Measurements from ENCODE around the gene FOXL3.

FOXL3 gene

GRCh38 chr7:266851-267840 lies 22.8 kb upstream of the FOXL3 start:
- Histone ChIP-seq H3K9me2 (replicated peaks; ENCODE audit: insufficient read depth, low read length) (no peaks in the 10 kb centered on the region), H3K9me3 (ENCODE audit: insufficient read depth, low read length) (peaks cover 10% of the 10 kb centered on the region; the same call in 1 of the 2 replicates), H3K27ac (ENCODE audit: low read depth, low read length) (no peak overlapping the region), H3F3A (ENCODE audit: insufficient read depth) (peaks cover 3% of the 10 kb centered on the region; the same call in 1 of the 2 replicates), H3K79me2 (ENCODE audit: insufficient read depth, low read length) (no peaks in the 10 kb centered on the region), H2AFZ (ENCODE audit: low read depth, low read length, severe bottlenecking) (no peak overlapping the region), H4K20me1 (ENCODE audit: low read depth, low read length) (no peaks in the 10 kb centered on the region), H3K9ac (ENCODE audit: low read length) (no peak overlapping the region), H3K4me3 (ENCODE audit: insufficient read depth, low read length, poor library complexity, severe bottlenecking) (no peak overlapping the region), H3K27me3 (ENCODE audit: low read length) (no peaks in the 10 kb centered on the region), H3K36me3 (ENCODE audit: low read length) (no peaks in the 10 kb centered on the region), H3K4me2 (ENCODE audit: low read depth, low read length, poor library complexity, severe bottlenecking) (no peak overlapping the region)
- TF ChIP-seq EZH2phosphoT487 (conservative IDR thresholded peaks at IDR 0.05; ENCODE audit: low read length) (no peak), CTCF (IDR thresholded peaks at IDR 0.05; ENCODE audit: insufficient read depth, low read length, poor library complexity, severe bottlenecking) (no peak)

GRCh38 chr7:268991-269390 lies 21.0 kb upstream of the FOXL3 start:
- no peaks in the 10 kb centered on the region for H3K9me2 ChIP-seq (replicated peaks; ENCODE audit: insufficient read depth, low read length)
- H3K9ac ChIP-seq (ENCODE audit: low read length), result no peak overlapping the region
- H3K4me2 ChIP-seq (ENCODE audit: low read depth, low read length, poor library complexity, severe bottlenecking), result no peak overlapping the region
- no peak overlapping the region for H2AFZ ChIP-seq (ENCODE audit: low read depth, low read length, severe bottlenecking)
- H3K79me2 ChIP-seq (ENCODE audit: insufficient read depth, low read length), result no peaks in the 10 kb centered on the region
- H3K36me3 ChIP-seq (ENCODE audit: low read length), result no peaks in the 10 kb centered on the region
- 0 out of 2 replicates have a peak, but pooled peaks cover 3% of the 10 kb centered on the region for H3K9me3 ChIP-seq (ENCODE audit: insufficient read depth, low read length)
- no peak overlapping the region for H3K27ac ChIP-seq (ENCODE audit: low read depth, low read length)
- no peaks in the 10 kb centered on the region for H4K20me1 ChIP-seq (ENCODE audit: low read depth, low read length)
- no peak overlapping the region for H3K4me3 ChIP-seq (ENCODE audit: insufficient read depth, low read length, poor library complexity, severe bottlenecking)
- H3F3A ChIP-seq (ENCODE audit: insufficient read depth), result peaks cover 3% of the 10 kb centered on the region; the same call in 1 of the 2 replicates
- H3K27me3 ChIP-seq (ENCODE audit: low read length), result no peaks in the 10 kb centered on the region
- no peak for TF ChIP-seq EZH2phosphoT487 (conservative IDR thresholded peaks at IDR 0.05; ENCODE audit: low read length)
- no peak for TF ChIP-seq CTCF (IDR thresholded peaks at IDR 0.05; ENCODE audit: insufficient read depth, low read length, poor library complexity, severe bottlenecking)

DNA sequence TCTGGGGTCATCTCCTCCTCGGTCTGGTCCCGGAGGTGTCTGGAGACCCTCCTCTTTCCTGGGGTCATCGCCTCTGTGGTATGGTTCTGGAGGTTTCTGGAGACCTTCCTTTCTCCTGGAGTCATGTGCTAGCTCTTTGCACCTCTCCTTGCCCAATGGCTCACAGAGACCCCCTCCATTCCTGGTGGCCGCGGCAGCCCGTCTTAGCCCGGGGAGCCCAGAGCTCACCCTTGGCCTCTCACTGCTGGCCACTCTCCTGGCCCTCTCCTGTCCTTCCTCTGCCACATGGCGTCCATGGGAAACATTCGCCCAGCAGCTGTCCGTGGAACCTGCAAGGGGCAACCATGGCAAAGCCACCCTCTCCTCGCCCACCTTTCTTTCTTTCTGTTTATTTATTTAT lies 20.2 kb upstream of the FOXL3 start:
- no peak overlapping the region for H3K4me3 ChIP-seq (ENCODE audit: insufficient read depth, low read length, poor library complexity, severe bottlenecking)
- H3K27ac ChIP-seq (ENCODE audit: low read depth, low read length), result no peak overlapping the region
- H3K79me2 ChIP-seq (ENCODE audit: insufficient read depth, low read length), result no peaks in the 10 kb centered on the region
- no peaks in the 10 kb centered on the region for H3K9me3 ChIP-seq (ENCODE audit: insufficient read depth, low read length)
- no peaks in the 10 kb centered on the region for H3F3A ChIP-seq (ENCODE audit: insufficient read depth)
- H3K9ac ChIP-seq (ENCODE audit: low read length), result no peak overlapping the region
- no peak overlapping the region for H2AFZ ChIP-seq (ENCODE audit: low read depth, low read length, severe bottlenecking)
- no peak for TF ChIP-seq EZH2phosphoT487 (conservative IDR thresholded peaks at IDR 0.05; ENCODE audit: low read length)
- TF ChIP-seq CTCF (IDR thresholded peaks at IDR 0.05; ENCODE audit: insufficient read depth, low read length, poor library complexity, severe bottlenecking), result no peak
- H3K36me3 ChIP-seq (ENCODE audit: low read length), result no peaks in the 10 kb centered on the region
- no peak overlapping the region for H3K4me2 ChIP-seq (ENCODE audit: low read depth, low read length, poor library complexity, severe bottlenecking)
- H4K20me1 ChIP-seq (ENCODE audit: low read depth, low read length), result no peaks in the 10 kb centered on the region
- H3K27me3 ChIP-seq (ENCODE audit: low read length), result no peaks in the 10 kb centered on the region
- H3K9me2 ChIP-seq (replicated peaks; ENCODE audit: insufficient read depth, low read length), result no peaks in the 10 kb centered on the region

Data from SU-DHL-6 (cell line).